ENCODE data around the gene ESPL1.

Gene ESPL1

DNA sequence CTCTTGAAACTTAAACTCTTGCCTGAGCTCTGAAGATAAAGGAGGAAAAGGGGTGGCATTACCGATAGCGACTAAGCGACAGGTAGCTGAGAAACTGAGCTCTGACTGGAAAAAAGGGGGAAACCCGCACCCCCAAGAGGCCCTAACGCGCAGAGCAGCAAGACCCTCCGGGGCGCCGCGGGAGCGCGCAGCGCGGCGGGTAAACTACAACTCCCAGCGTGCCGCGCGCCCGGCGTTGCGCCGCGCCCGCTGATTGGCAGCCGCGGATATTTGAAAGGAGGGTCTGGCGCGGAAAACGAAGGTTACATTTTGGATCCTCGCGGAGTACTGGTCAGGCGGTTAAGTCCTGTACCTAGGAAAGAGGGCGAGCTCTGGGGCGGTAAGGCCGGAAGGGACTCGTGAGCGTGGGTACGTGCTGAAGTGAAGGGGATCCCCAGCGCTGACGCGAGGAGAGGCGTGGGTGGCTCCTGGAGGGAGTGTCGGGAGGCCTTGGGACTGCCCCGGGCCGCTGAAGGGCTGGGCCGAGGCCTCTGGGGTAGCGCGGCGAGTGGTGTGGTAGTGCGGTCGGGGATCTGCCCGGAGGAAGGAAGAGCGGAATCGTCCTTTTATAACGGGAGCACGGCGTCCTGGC is at the start of gene ESPL1:
TSS of gene ESPL1 (plus strand) at position 301 of the 631 bp plus-strand sequence. CDS start 468 bp downstream, outside the sequence.
- DNase-seq (ENCODE audit: low spot score): peak; percentile 54

DNA sequence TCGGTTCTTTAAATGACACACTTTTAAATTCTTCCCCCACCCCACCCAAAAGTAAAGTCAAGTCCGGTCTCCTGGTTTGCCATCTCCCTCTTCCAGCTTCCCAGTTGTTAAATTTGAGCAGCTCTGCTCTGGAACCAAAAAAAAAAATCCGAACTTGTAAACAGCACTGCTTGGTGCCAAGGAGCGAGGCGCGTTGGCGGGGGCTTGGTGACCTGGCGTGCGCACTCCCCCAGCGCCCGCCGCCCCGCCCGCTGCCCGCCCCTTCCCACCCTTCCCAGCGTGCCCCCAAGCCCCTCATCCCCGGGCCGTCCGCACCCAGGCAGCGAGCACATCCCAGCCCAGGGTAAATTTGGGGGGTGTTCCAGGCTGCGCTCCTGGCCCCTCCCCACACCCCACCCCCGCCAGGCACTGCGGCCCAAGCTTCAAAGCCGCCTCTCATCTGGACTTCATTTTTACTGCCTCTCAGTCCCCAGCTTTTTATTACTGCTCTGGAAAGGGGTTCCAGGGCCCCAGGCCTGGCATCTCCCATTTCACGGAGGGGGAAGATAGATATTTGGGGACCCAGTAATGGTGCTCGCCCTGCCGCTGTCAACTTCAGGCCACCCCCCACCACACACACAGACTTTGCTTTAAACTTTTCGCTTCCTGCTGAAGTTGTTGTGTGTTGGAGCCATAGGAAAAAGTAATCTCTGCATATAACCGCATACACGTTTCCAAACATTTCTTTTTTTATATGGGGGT is 49.4 kb upstream of the ESPL1 start:
- DNase-seq (ENCODE audit: low spot score): no peak

DNA sequence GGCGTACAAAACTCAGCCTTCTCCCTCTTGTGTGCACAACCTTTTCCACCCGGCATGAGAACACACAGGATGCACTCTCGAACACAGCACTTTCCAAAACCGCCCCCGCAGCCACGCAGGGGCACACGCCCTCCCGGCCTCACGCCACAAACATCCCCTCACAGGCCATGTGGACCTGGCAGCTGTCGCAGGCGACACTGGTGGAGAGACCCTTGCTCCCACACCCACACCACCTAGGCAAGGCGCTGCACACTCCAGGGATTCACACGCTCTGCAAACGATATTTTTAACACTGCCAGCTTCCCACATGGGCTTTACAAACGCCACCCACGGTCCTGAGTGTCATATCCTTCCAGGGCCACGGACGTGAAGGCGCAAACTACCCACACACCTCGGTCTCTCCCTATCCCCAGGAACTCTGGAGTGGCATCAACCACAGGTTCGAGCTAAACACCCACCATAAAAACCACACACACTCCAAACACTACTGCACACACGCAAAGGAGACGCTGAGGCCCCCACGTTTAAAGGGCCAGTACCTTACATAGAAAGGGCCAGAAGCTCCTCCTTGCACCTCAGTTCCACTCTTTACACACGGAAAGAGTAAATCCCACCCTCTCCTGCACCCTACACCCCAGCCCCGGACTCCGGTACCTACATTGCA is 48.7 kb upstream of the ESPL1 start:
- DNase-seq (ENCODE audit: low spot score): no peak

DNA sequence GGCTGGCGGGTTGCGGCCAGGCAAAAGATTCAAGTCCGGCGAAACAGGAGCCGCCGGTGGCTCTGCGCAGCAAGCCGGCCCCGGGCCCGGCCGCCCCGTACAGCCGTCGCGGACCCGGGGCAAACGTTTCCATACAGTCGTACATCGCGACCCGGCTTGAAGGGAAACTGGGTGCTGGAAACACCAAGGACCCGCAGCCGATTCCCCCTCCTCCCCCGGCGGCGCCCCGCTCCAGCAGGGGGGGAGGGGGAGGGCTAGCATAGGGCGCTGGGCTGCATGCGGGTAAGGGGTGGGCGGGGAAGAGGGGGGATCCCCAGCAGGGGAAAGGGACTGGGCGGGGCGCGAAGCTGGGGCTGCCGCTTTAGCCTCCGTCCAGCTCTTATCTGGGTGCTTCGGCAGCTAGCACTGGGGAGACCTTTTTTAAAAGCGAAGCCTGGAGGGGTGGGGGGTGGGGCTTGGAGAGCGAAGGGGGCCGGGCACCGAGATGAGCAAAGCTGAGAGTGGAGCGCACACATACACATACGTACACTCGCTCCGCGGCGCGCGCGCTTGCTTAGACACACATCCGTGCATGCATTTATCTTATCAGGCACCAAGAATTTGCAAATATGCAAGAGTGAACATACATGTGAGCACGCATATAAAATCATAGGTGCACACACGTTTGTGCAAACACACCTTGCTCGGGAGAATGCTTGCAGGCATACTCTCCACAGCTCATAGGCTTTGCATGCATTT is 48.0 kb upstream of the ESPL1 start:
- DNase-seq (ENCODE audit: low spot score): no peak

DNA sequence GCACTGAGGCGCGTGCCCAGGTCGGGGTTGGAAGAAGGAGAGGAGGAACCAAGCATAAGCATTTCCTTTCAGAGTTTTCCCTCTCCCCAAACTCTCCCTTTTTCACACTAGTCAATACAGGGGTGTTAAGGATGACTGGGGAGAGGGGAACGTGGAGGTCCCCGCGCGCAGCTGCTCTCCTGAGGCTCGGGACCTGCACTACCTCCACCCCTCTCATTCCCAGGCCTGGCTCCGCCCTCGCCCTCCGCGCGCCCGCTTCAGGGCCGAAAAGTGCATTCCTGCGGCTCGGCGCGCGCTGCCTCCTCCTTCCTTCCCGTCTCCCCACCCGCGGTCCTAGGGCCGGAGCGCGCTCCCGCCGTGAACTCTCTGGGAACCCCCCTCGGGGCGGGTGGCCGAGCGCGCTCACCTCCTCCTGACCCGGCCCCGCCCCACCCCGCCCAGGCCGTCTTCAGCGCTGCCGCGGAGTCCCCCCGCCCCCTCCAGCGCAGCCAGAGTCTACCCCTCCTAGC is 47.4 kb upstream of the ESPL1 start:
- DNase-seq (ENCODE audit: low spot score): peak; percentile 69

DNA sequence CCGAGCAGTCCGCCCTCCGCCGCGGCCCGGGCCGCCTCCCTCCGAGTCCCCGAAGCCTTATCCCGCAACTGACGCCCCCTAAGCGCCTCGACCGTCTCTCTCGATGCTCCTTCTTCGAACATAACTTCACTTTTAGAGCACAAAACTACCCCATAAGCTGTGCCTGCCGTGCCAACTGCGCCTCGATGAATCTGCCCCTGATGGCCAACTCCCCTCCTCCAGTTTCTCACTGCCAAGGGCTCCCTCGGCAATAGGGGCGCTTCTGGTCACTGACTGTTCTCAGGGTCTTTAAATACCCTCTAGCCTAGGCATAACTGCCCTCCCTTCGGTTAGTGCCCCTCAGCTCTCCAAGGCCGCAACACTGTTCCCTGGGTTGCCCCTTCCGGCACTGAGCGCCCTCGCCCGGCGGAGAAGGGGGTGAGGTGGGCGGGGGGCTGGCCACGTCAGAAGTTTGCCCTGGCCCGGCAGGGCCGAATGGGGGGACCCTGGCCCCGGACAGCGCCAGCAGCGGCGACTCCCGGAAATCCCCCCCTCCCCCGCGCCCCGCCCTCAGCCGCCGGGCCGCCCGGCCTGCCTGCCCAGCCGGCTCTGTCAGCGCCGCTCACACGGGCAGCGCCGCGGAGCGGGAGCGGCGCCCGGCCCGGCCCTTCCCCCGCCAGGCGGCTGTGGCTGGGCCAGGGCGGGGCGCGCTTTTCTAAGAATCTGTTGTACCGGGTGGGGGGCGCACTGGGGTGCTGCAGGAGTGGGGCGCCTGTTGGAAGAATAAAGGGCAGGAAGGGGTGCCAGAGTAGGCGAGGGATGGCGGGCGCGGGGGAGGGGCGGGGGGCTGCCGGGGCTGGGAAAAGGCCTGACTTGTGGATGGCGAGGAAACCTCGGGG is 46.7 kb upstream of the ESPL1 start:
- DNase-seq (ENCODE audit: low spot score): no peak

DNA sequence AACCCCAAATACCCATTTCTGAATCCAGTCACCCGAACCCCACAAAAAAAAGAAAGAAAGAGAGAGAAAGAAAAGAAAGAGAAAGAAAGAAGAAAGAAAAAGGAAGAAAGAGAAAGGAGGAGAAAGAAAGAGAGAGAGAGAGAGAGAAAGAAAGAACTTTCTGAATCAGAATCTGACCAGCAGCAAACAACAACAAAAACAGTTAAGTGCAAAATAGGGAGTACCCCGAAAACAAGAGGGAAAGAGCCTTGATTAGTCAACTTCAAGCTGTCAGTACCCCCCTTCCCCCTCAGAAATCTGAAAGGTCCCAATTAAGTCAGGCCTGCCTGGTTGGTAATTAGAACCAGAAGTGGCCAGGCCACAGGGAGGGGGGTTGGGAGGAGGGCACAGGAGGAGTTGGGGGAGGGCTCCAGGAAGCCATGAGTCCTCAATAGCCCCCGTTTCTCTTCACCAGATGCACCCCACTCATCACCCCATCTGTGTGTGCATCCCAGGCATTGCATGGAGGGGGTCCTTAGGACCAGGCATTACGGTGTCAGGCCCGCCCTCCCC is 45.9 kb upstream of the ESPL1 start:
- DNase-seq (ENCODE audit: low spot score): no peak

DNA sequence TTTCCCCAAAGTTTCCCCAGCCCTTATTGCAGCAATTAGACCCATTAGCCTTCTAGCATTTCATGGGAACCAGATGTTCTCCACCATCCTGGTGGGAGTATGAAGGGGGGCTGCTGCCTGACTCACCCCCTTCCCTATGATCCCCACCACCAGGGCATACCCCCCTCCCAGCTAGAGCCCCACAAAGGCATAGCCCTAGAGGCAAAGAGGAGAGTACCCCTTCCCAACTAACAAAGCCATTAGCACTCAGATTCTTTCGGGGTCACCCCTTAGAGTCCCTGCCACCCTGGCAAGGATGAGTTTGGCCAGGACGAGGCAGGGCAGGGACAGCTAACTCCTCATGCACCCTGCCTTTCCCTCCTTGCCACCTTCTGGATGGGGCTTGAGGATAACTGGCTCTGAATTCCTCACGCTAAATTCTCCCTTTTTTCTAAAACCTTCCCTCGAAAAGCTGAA is 45.3 kb upstream of the ESPL1 start:
- DNase-seq (ENCODE audit: low spot score): no peak

DNA sequence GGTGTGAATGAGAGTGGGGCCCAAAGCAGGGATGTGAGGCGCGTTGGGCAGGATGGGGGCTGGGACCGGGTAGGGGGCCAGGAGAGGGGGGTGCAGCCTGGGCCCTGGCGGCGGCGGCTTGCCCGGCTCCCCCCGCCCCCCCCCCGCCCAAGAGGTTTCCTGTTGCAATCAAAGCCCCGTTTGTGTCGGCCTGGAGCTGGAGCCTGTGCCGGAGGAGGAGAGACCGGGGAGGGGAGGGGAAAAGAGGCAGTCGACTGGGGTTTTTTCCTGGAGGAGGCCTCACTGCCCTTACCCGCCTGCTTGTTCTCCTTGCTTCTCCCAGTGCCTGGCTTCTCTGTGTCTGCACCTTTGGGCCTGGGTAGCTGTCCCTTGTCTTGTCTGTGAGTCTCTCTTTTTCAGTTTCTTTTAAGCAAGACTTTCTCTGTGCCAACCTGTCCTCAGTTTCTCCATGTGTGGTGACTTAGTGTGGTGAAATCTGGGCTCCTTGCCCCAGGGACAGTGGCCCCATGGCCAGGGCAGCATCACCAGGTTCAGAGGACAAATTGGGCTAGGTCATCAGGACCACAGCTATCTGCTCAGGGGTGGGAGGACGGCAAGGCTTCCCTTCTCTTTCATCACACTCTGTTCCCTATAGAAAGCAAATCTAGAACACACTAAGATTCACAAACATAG is 44.6 kb upstream of the ESPL1 start:
- DNase-seq (ENCODE audit: low spot score): peak; percentile 85

DNA sequence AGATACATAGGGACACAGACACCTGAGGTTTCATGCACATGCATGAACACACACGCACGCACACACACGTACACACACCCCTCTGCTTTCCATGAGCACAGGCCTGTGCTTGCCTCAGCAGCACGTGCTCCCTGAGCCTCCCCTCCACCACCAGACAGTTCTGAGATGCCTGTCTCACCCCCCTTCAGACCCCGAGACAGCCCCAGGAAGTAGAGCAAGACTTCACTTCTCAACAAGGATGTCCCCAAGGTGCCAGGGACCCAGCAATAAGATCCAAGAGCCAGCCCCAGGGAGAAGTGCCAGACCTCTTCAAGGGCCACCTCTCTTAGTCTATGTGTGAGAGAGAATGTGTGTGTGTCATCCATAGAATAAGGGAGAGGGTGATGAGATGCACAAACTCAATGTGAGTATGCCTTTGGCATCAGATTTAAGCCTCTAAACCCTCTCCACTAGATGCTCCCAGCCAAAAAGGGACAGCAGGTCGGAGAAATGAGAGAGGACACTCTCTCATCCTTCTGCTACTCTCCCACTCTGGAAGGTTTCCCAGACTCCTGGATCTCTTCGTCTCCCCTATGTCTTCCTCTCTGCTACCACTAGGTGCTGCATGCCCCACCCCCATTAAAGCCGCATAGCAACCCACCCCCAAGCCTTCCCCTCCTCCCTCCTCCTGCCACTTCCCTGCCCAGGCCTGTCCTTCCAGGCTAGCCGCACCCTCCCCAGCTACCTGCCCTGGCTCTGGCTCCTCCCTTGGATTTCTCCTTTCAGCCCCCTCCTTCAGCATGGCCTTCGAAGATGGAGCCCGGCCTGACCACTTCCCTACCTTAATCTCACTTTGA is 43.8 kb upstream of the ESPL1 start:
- no peak for DNase-seq (ENCODE audit: low spot score)

DNA sequence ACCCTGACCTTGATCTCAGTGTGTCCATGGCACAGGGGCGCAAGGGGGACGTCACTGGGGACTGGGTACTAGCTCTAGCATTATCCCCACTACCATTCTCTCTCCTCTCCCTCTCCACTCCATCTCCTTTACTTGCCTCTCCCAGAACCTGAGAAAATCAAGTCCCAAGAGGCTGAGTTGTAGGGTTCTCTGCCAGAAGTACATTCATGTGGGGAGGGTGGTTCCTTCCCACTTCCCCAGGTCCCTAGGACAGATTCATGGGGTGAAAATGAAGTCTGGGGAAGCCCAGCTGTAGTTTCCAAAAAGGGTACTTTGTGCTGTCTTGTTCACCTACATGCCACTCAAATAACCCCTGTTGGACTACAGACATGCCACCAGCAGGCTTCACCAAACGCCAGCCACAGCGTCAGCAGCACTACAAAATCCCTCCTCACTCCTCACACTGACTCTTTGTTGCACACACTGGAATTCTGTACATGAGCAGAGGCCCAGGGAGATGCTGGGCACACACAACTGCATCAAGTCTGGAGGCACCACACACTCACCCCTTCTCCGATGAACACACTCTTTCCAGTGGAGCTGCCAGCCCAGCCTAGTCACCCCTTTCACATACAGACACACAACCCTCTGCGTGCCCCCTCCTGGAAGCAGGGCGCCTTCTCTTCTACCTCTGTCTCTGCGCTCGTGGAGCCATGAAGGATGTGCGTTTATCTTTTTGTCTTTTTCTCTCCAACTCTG is 43.0 kb upstream of the ESPL1 start:
- no peak for DNase-seq (ENCODE audit: low spot score)

DNA sequence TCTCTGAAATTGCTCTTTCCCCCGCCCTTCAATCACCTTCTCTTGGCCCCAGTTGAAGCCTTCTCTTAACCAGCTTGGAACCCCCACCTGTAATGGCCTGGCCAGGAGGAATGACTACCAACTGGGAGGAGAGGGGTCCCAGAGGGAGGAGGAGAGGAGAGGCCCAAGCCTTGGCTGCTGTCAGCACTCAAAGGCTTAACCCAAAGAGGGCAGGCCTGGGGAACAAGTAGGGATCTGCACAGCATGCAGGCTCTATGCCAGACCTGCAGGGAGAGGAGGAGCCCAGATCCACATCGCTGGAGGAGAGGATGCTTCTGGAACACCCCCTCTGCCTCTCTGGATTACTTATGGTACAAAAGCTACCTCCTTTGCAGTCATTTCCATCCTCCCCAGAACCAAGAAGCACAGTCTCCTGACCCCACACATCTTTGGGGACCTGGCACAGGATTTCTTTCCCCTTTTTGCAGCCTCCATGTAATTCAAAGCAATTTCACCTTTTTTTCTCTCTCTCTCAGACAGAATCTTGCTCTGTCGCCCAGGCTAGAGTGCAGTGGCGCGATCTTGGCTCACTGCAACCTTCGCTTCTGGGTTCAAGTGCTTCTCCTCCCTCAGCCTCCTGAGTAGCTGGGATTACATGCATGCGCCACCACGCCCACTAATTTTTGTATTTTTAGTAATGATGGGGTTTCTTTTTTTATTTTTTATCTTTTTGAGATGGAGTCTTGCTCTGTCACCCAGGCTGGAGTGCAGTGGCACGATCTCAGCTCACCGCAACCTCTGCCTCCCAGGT is 42.3 kb upstream of the ESPL1 start:
- DNase-seq (ENCODE audit: low spot score): no peak

DNA sequence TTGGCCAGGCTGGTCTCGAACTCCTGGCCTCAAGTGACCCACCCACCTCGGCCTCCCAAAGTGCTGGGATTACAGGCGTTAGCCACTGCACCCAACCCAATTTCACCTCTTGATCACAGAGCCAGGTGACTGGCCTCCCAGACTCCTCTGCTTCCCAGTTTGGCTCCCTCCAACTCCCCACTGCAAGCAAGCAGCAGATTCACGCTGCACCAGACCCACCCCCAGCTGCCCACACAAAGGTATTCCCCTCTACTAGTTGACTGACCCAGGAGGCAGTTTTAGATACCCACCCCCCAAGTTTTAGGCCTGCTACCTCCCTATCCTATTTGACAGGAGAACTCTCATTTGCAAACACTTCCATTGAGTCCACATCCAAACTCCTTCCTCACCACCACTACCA is 41.3 kb upstream of the ESPL1 start:
- DNase-seq (ENCODE audit: low spot score): no peak

DNA sequence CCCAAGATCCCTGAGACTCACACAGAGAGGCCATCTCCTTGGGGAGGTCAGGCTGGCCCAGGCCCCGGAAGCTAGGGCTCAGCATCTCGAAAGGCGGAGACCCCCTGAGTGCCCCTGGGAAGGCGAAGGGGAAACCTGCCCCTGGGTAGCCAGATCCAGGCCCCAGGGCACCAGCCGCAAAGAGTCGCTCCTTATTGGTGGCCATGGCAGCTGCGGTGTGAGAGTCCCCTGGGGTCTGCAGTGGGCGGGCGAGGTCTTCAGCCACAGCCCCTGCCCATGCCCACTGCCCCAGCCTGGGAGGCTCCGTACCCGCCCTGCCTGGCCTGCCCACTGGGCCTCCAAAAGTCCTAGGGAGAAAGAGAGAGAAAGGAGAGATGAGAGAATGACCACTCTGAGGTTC is 40.8 kb upstream of the ESPL1 start:
- no peak for DNase-seq (ENCODE audit: low spot score)

DNA sequence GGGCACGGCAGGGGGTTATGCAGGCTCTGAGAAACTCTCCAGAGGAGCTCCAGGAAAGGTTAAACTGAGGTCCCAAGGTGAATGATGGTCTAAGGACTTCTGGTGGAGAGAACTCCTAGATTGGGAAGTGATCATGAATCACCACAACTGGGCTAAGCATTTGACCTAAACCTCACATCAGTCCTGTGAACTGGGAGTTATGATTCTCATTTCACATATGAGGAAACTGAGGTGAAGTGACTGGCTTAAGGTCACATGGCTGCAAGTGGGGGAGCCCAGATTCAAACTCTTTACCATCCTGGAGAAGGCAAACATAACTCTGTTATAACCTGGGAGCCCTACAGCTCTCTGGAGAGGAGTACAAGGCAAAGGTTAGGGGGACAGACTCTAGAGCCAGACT is 40.3 kb upstream of the ESPL1 start:
- DNase-seq (ENCODE audit: low spot score): no peak

DNA sequence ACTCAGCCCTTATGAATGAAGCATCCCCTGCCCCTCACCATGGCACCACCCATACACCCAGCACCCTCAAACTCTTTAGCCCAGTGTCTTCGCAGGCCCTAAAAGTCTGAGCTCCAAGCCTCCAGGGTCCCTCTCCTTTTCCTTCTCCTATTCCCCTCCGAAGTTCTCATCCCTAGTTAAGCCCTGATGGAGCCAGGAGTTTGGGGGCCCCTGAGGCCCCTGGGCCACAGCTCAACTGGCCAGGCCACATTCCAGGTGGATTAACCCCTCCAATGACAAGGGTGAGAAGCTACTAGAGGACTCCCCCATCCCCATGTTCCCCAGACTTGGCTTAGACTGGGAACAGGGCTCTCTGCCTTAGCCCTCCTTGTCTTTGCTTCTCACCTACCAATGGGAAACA is 38.6 kb upstream of the ESPL1 start:
- DNase-seq (ENCODE audit: low spot score): no peak

DNA sequence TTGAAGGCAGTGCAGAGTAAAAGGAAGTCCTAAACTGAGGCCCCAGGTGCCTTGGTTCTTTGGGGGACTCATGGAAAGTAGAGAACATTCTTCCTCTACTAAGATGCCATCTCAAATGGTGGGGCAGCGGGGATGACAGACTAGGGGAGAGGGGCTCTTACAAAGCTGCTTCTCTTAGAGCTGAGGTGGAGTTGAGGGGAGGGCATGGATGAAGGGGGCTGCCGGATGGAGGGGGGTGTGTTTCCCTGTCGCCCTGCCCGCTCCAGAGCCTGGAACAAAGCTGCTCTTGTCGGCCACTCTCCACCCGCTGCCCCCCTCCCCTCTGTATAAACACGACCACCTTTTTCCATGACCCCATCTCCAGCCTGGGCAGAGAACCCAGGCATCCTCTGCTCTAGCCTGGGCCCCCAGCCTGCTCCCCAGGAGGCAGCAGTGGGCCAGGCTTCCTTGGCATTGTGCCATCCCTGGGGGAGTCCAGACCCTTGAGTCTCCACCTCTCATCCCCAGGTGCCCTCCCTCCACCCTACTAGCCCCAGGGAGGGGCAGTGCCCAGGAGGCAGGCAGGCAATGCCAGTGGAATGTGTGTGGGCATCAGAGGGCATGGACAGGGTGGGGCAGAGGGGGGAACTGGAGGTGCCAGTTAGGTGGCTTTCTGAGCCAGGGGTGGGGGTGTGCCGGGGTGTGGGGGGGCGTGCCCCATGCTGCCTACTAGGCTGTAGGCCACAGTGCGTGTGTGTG is 37.8 kb upstream of the ESPL1 start:
- no peak for DNase-seq (ENCODE audit: low spot score)

DNA sequence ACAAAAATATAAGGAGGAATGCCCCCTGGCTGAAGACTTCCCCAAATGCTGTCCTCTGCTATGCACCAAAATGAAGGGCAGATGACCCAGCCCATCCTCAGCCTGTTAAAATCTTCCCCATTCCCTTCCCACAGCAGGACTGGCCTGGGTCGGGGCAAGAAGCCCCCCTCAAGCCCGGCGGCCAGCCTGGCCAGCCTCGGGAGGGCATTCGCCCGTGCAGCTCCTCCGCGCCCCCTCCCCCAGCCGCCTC is 36.5 kb upstream of the ESPL1 start:
- no peak for DNase-seq (ENCODE audit: low spot score)

Data from pons (tissue), 1 donor.